Left cardiac atrium (tissue), 4 donors: ENCODE measurements around the gene ZNRF3. TPM values are rescaled to one million over a fixed set of nuclear protein-coding genes. Genes with fewer than 3 reads are reported as not detected.
"Not testable (repeated sequence)": the region's sequence is repeated elsewhere in the genome, so short reads cannot be mapped to it uniquely, and the experiment has no call there.

Experiments
- ATAC-seq, 2 donors: fragments of 200-7000 bp; cut with Tn5 transposase; one replicate each; pipeline ENCODE4 v1.9.1; 2020; ENCODE audit warnings: mild to moderate bottlenecking in 2 of 2, moderate library complexity in 2 of 2
- DNase-seq: peaks from one replicate; pipeline ENCODE4 v3.0.0-alpha.2; 2020
- intact Hi-C, 2 donors: fragments of 100-400 bp; cut with DNase I; formaldehyde crosslinking; loops; one replicate each; pipeline versions ENCODE4 v1.14.1 to v1.15.1; 2022 to 2023
- total RNA-seq, 2 donors: library from RNA; stranded (reverse); fragmentation: NEBNext Ultra II Directional; extraction: Animal tissue kit (Norgen Biotek cat#: 25700); gene quantifications; one replicate each; pipeline ENCODE4 v1.2.1, GENCODE V29; 2021
- donor health status: DM: no; HTN: yes; CAD: no.
- donor health status: DM: no; HTN: yes; CAD: no; lungs with severe emphysema.
- donor health status: DM: yes; HTN: yes; CAD: no.
- donor health status: Dilated cardiomyopathy.

ZNRF3 gene
- total RNA-seq, 2 donors from 2014 or later: 5.2 to 6.6 TPM

DNA sequence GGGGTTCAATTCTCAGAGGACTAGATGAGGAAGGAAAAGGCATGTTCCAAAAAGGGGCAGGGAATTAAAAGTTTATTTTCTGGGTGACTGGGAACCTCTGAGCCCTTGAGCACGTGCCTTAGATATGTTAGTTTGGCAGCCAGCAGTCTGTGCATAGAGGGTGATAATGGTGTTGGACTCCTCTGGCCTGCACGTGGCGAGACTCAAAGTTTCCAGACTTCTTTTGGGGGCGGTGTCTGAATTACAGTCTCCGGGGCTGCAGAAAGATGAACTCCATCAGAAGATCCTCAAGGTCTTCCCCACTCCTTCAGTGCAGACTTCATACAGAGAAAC is 861 bp upstream of the ZNRF3 start:
- intact Hi-C loops: loop anchor here in 1 of 2 donors (10.0 kb wide), 1 partner anchor 152 kb away; no protein-coding TSS in a partner anchor
- DNase-seq: no peak
- ATAC-seq: peak; percentile 13 to 43

DNA sequence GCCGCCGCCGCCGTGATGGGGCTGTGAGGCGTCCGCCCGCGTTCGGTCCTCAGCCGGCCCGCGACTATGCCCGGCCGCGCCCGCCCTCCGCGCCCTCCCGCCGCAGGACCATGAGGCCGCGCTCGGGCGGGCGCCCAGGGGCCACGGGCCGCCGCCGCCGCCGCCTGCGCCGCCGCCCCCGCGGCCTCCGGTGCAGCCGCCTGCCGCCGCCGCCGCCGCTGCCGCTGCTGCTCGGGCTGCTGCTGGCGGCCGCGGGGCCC is 215 bp downstream of the ZNRF3 start:
- ATAC-seq (no peak), DNase-seq (no peak)
- intact Hi-C loops: loop anchor here in 1 of 2 donors (10.0 kb wide), 1 partner anchor 151 kb away; no protein-coding TSS in a partner anchor

DNA sequence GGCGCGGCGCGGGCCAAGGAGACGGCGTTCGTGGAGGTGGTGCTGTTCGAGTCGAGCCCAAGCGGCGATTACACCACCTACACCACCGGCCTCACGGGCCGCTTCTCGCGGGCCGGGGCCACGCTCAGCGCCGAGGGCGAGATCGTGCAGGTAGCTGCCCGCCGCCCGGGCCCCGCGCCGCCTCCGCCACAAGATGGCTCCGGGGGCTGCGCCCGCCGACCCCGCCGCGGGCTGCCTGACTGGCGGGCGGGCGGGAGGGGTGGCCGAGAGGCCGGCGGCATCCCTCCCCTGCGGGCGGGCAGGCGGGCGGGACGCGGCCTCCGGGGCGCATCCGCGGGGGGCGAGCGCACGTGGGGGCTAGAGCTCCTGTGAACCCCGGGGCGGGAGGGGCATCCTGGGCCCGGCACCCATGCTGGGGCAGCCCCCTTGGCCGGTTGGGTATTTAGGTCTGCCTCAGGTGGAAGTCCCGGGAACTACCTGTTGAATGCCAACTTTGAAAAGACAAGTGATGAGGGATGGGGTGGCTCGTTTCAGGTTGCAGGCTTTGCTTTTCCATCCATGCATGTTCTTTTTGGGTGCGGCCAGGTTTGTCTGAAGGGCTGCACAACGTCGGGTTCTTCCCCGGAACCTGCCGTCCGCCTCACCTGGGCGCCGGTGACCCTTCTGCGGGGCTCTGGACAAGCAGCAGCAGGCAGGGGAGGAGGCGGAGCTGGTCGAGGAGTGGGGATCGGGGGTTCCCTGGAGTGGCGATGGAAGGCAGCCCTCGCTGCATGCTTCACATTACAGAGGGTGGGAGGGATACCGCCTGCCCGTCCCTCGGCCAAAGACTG is 760 bp downstream of the ZNRF3 start:
- DNase-seq: peak; percentile 45
- no peak for ATAC-seq
- intact Hi-C loops: loop anchor here in 1 of 2 donors (10.0 kb wide), 1 partner anchor 151 kb away; no protein-coding TSS in a partner anchor

DNA sequence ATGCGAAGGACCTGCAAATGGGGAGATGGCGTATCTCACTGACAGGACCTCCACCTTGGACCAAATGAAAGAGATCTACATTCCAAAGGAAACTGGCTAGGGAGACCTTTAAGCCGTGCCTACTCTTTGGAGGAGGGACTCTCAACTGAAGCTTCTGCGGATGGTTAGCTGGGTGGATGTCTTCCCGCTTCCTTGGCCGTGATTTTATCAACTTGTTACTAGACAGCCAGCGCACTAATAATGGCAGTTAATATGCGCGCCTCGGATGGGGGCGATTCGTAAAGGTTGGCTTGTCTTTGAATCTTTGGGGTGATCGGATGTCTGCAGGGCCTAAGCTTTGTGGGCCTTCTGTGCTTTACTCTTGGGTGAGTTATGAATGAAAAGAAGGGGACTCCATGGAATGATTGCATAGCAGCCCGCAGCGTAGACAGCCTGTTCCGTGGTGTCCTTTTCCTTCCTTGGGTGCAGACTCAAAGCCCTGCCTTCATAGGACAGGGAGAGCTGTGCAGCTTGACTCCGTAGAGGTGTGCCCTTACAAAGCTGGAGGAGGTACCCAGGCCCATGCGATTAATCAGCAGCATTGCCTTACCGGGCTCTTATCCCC is 1.5 kb downstream of the ZNRF3 start:
- intact Hi-C loops: loop anchor here in 1 of 2 donors (10.0 kb wide), 1 partner anchor 150 kb away; no protein-coding TSS in a partner anchor
- DNase-seq (no peak), ATAC-seq (no peak)

DNA sequence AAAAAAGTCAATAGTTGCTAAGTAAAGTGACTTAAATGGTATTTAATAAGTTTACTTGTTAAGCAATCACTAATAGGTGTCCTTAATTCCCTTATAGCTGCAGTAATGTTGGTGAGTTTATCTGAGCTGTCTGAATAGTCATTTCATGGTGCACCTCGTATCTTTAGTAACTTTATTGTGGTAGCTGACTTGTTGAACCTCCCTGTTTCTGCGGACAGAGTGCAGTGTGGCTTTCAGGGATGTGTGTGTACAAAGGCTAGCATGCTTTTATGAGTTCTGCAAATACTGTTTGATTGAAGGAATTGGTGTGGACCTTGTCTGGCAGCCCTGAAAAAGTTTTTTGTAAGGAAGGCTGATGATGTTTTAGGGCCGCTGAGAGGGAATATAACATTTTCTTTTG is 2.6 kb downstream of the ZNRF3 start:
- ATAC-seq (no peak), DNase-seq (no peak)
- intact Hi-C loops: loop anchor here in 1 of 2 donors (10.0 kb wide), 1 partner anchor 149 kb away; no protein-coding TSS in a partner anchor

DNA sequence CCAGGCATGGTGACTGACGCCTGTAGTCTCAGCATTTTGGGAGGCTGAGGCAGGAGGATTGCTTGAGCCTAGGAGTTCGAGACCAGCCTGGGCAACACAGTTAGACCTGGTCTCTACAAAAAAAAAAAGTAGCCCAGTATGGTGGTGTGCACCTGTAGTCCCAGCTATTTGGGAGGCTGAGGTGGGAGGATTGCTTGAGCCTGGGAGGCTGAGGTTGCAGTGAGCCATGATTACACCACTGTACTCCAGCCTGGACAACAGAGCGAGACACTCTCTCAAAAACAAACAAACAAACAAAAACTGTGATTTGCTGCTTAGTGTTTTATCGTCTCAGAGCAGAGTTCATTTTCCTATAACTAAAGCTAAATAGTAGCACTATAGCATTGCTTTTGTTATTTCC is 3.3 kb downstream of the ZNRF3 start:
- intact Hi-C loops: loop anchor here in 1 of 2 donors (10.0 kb wide), 1 partner anchor 148 kb away; no protein-coding TSS in a partner anchor
- not testable (repeated sequence) for ATAC-seq, DNase-seq

DNA sequence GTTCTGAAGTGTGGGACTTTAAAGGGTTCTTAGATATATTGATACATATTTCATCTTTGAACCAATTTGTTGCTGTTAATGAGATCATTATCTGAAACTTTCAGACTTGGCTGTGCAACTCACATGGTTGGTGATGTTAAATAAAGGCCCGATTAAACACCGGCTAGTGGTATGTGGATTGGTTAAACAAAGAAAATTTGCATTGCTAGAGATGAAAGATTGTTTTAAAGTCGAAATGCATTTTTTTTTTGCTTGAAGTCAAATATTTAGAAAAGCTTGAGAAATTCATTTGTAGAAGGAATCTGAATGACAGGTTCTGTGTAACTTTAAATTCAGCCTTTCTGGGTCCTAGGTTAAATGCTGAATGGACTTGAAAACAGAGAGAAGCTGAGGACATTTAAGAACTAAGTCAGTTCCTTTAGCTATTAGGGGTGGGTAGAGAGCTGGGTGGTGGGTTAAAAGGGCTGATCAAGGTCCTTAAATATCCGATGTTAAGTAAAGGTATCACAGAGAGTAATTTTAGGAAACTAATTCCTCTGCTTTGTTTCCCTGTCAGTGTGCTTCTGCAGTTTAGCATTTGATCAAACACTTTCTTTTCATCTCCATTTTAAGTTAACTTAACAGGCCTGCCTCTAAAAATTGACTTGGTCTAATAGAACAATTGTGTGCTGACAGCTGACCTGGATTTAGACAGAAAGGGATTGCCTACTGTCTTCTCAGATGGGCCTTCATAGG is 4.5 kb downstream of the ZNRF3 start:
- ATAC-seq: no peak
- intact Hi-C loops: loop anchor here in 1 of 2 donors (10.0 kb wide), 1 partner anchor 147 kb away; no protein-coding TSS in a partner anchor
- no peak for DNase-seq

DNA sequence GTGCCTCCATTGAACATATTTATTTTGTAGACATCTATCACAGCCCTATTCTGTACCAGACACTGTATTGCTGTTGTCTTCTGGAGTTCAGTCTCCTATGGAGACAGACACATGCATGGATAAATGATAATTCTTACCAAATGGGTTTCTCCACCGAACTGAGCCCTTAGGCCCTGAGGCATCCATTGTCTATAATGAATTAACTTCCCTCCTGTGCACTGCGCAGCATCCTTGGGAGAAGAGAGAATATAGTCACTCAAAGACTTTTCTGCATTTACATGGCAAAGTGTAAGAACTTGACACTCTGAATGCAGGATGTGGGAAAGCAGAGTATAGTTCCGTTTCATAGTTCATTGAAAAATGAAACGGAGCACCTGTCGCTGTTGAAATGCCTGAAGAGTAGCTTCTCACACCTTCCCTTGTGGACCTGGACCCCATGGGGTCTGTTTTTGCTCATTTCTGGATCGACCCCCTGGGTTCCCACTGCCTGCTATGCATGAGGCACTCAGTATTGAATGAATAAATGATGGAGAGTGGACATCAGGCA is 6.2 kb downstream of the ZNRF3 start:
- ATAC-seq (no peak), DNase-seq (no peak)
- intact Hi-C loops: loop anchor here in 1 of 2 donors (10.0 kb wide), 1 partner anchor 145 kb away; no protein-coding TSS in a partner anchor

DNA sequence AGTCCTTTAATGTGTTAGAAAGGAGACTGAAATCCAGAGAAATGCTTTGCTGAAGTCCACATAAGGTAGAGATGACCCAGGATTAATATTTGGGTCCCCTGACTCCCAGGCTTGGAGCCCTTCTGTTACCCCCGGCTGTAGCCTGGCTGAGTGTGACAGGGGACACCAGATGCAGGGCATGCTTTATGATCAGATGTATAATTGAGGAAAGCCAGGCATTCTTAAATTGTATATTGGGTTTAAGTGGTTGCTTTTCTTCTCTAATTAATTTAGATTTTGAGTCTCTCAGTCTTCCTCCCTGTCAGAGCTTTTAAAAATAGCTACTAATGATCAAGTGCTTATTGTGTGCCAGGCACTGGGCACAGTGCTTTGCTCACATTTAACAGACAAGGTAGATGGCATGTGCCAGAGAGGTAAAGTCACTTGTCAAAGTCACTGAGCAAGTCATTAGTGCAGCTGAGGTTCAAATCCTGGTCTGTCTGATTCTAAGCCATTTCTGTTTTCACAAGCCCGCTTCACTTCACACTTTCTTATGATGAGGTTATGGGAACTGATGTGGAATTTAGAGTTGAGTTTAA is 7.9 kb downstream of the ZNRF3 start:
- ATAC-seq: no peak
- intact Hi-C loops: no loop called here

DNA sequence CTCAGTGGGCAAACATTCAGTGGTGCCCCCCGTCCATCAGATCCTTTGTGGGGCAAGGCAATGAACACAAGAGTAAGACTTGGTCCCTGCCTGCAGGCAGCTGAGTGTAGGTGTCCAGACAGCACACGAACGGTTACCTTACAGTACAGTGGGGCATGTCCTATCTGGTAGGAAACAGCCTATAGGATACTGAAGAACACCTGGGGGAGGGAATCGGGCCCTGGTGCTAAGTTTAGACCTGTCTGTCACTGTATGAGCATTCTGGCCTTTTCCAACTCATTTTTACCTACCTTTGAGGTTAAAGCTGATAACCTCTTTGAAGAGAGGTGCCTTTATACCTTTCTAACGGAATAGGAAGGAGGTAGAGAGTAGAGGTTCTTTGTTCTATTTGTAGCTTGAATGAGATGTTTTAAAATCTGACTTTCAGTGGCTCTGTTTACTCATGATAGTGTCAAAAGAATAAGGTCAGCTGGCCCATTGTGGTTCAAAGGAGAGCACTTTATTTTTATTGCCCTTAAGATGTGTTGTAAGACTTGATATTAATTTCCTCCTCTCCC is 8.9 kb downstream of the ZNRF3 start:
- intact Hi-C loops: no loop called here
- DNase-seq (no peak), ATAC-seq (no peak)

More for the DNA sequence above, 7.9 kb downstream of the ZNRF3 start:
- DNase-seq: no peak

DNA sequence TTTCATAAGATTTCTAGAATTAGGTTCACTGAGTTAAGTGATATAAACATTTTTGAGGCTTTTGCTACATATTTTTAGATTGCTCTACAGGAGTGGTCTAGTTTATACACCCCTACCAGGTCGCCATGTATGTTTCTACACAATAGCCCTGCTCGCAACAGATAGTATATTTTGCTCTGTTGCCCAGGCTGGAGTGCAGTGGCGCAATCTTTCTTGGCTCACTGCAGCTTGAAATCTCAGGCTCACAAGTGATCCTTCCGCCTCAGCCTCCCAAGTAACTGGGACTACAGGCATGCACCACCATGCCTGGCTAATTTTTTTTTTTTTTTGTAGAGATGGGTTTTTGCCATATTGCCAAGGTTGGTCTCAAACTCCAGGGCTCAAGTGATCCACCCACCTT is 10.4 kb downstream of the ZNRF3 start:
- ATAC-seq: no peak
- intact Hi-C loops: no loop called here
- DNase-seq: no peak

DNA sequence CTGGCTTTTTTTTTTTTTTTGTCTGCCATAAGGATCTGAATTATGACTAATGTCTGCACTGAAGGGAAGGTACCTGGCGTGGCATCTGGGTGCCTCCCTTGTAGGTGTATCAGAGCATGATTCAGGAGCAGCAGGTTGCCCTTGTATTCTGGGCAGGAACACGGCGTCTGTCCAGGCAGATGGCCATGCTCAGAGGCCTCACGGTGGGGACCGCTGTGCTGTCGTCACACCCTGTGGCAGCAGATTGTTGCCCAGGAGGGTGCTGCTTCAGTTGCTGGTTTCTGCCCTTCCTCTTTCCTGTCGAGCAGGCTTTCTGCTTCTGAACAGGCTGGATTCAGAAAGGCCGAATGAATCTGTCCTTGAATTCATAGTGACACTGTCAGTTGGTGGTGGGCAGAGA is 11.0 kb downstream of the ZNRF3 start:
- ATAC-seq (peak; percentile 52 to 64), DNase-seq (peak; percentile 40)
- intact Hi-C loops: no loop called here

DNA sequence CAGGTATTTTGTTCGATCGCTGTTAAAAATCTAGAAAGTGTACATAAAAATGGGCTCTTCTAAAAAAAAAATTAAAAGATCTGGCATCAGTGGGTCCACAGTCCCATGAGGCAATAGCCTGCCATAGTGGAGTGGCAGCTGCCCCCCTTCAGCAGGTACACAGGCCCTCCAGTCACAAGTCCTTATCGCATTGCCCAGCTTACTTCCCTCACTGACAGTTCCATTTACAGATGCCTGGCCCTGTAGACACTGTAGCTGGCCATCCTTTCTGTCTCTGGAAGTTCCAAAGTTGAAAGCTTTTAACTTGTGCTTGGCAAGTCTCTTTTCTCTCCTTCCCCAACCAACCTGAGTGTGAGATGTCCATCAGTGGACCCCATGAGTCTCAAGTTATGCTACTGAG is 11.4 kb downstream of the ZNRF3 start:
- ATAC-seq (peak in 1 of 2 donors; percentile 69), DNase-seq (no peak)
- intact Hi-C loops: no loop called here

DNA sequence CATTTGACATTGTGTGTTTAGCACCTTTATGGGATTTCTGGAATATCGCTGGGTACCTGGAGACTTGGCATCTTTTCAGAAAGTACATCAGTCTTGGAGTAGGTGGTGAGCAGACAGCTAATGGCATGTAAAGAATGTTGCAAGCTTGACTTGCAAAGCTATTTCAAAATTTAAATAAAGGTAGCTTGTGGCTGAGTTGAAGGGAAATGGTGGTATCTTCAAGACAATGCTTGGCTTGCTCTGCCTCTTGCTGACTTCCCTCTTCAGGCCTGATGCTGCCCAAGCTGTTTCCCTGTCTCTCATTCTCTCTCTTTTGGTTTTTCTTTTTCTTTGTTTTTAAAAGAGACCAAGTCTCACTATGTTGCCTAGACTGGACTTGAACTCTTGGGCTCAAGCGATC is 13.2 kb downstream of the ZNRF3 start:
- intact Hi-C loops: no loop called here
- ATAC-seq (no peak), DNase-seq (no peak)

DNA sequence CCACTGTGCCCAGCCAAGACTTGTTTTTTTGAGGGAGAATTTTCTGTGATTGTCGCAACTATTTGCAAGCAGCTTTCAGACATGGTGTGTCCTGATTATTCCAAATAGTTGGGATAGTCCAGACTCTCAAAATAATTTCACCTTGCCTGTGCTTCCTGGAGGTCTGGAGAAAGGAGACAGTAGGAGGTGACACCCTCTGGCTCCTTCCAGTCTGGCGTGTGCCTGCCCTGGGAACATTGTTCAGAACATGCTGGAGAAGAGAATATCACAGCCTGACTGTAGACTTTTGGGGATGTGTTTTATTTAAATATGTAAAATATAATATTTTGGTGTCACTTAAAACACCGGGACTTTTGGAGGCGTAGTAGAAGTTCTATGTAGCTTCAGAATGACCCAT is 14.9 kb downstream of the ZNRF3 start:
- DNase-seq (no peak), ATAC-seq (no peak)
- intact Hi-C loops: no loop called here

DNA sequence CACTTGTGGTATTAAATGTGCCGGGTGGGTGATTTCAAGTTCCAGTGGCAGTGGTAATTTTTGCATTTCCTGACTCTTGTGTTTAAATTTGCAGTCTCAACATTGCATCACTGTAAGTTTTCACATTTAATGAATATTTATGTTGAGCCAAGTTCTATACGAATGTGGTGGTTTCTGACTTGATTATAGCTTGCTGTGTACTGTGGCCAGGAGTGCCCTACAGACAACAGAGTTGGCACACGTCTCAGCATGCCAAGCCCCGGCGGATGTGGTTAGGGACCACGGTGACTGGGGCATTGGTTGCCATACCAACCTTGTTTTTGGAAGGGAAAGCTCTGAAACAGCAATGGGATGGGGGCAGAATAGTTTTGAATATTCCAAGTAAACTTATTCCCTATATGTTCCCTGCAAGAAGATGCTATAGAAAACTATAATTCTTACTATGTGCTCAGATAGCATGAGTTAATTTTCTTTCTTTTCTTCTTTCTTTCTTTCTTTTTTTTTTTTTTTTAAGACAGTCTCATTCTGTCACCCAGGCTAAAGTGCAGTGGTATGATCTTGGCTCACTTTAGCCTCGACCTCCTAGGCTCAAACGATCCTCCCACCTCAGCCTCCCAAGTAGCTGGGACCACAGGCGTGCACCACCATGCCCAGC is 16.0 kb downstream of the ZNRF3 start:
- intact Hi-C loops: no loop called here
- DNase-seq: no peak
- ATAC-seq: no peak

DNA sequence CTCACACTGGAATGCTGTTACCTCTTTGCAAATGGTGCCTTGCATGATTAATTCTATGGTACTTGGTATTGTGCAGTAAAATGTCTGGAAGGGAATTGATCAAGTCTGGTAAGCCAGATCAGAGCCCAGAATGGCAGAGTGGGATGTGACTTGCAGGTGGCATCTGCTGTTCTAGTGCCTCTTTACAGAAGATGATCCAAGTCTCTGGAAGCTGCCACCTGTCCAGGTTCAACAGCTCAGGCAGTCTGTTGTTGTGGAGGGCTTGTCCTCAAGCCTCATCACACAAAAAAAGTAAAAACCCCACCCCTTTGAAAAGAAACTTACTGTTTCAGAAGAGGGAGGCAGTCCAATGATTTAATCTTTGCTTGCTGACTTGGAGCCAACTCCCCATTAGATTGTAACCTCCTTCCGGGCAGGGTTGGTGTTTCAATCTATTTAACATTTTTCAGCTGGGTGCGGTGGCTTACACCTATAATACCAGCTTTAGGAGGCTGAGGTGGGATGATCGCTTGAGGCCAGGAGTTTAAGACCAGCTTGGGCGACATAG is 17.1 kb downstream of the ZNRF3 start:
- ATAC-seq (no peak), DNase-seq (no peak)
- intact Hi-C loops: no loop called here

DNA sequence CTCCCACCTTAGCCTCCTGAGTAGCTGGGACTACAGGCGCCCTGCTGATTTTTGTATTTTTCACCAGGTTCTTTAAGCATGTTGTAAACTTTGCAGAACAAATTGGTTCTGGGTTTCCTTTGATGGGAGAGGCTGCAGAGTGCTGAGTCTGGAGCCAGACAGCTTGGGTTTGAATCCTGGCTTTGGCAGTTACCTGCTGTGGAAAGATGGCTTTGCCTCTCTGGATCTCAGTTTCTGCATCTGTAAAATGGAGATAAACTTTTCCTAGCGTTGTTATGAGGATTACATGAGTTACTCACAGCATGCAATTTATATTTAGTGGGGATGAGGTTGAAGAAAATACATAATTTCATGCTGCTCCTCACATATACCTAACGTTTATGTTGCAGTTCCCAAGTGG is 19.1 kb downstream of the ZNRF3 start:
- intact Hi-C loops: no loop called here
- DNase-seq: no peak
- no peak for ATAC-seq
